SK-MEL-5 (cell line): ENCODE results near the gene NAA30. TPM values are rescaled to one million over a fixed set of nuclear protein-coding genes. Genes with fewer than 3 reads are reported as not detected.

Experiments used
- DNase-seq: peaks from one replicate; pipeline ENCODE4 v3.0.0-alpha.2; 2016; ENCODE audit warnings: low read depth, low spot score
- in situ Hi-C: cut with HindIII; loops from 2 replicates; pipeline ENCODE4 v1.10.0; 2016; ENCODE audit warnings: low sequenced_read_pairs, high pct_unique_total_duplicates, low pct_unique_long_range_greater_than_20kb
- total RNA-seq: library from RNA; depleted of rRNA; stranded (reverse); fragments of >200 nt; shearing (Covaris generic); gene quantifications from 2 replicates; pipeline ENCODE4 v1.2.3, GENCODE V29; 2014; rRNA removed

Gene NAA30
- total RNA-seq, 1 experiment from 2014 or later: 17.5 TPM

- DNase-seq: peak; percentile 27
- in situ Hi-C loops: no loop called here
These were observed 71.5 kb downstream of the NAA30 start for GRCh38 chr14:57461777-57462320.

GRCh38 chr14:57462551-57462950 is 72.2 kb downstream of the NAA30 start:
- no peak for DNase-seq
- in situ Hi-C loops: no loop called here

DNA sequence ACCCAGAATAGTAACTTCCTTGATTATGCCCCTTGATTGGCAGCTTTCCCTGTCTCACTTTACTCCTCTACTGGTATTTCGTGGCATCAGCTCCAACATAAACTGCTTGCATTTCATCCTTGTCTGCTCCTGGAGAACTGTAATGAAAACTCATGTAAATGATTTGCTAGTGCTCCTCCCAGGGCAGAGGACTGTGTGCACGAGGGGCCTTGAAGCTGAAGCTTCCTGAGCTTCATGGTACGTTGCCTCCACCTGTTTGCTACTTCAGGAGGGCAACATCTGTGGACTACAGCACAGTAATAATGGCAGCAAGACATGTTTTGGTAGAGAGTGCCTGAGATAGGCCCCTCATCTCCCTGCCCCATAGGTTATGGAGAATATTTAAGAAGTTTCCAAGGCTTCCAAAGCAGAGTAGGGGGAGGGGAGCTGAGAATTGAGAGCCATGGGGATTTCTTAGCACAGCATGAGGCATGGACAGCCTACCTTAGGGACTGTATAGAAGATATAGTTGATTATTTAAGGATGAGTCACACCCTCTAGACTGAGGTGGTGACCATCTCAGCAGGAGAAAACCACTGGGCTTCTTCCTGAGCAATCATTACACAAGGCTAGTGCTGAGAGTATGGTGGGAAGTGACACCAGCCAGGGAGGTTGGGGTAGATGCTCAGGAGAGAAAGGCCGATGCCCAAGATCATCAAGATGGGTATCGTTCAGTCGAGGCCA is 73.8 kb downstream of the NAA30 start:
- DNase-seq: no peak
- in situ Hi-C loops: no loop called here

Other genes with a start within 250 kb of the NAA30 start
- gene EXOC5, start 121.7 kb upstream of the NAA30 start, total RNA-seq: 42.7 and 60.9 TPM in 2 replicates
- 24.9 and 25.4 TPM in 2 replicates for gene AP5M1, start 121.6 kb upstream of the NAA30 start, total RNA-seq
- not detected in 2 replicates for gene CCDC198, start 103.3 kb downstream of the NAA30 start, total RNA-seq